Fibroblast of the aortic adventitia (primary cell): ENCODE results near the gene AKAP12. TPM values are rescaled to one million over a fixed set of nuclear protein-coding genes. Genes with fewer than 3 reads are reported as not detected.

Experiments
- DNase-seq: peaks from one replicate; pipeline ENCODE4 v3.0.0-alpha.2; 2010; ENCODE audit warnings: low read depth
- H3K4me3 ChIP-seq: 2 replicates; pipeline ENCODE4 v1.5.1; 2011; ENCODE audit warnings: low read depth, mild to moderate bottlenecking, control low read depth, low read length, moderate library complexity
- CTCF ChIP-seq: IDR thresholded peaks from 2 replicates; pipeline ENCODE4 v1.5.1; 2011; ENCODE audit warnings: mild to moderate bottlenecking, low read length, control low read depth, inconsistent platforms; ENCODE audit not compliant: insufficient read depth
- total RNA-seq: library from RNA; depleted of rRNA; stranded (reverse); fragments of >200 nt; gene quantifications from 2 replicates; pipeline ENCODE4 v1.2.3, GENCODE V29; 2012; ENCODE audit warnings: low replicate concordance

Gene AKAP12
- total RNA-seq, 1 donor, result 196 TPM

DNA sequence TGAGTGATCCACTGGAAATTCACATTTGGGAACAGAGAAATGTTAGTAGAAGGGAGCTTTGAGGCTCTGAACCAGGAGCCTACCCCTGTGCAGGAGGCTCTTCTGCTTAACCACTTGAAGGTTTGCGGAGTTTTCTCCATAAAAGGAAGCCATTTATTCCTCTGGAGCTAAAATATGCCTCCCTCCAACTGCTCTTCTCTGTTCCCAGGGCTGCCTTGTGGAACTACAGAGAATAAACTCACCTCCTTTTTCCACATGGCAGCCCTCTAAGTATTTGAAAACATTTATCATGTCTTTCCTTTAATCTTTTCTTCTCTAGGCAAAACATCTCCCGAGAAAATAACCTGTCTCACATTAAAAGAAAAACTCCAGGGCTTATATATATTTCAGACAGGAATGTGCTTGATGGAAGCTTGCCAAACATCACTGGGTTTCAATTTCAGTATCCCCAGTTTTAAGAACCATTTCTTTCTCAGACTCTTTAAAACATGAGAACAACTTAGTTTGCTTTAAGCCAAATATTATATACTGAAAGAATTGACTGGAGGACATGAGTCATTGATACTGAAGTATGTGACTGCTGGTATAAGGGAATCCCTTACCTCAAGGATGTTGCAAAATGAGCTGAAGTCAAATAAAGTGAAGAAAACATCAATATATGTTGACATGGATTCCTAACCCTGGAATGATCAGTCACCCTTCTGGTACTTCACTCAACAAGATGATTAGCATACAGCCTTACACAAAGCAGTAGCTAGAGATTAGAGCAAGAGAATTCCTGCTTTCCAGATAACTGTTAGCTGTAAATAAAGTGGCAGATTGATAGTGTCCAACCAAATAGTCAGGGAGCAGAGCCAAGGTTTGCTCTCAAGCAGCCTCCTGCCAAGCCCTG lies 77.6 kb downstream of the AKAP12 start:
- no peak overlapping the region for H3K4me3 ChIP-seq
- DNase-seq, result peak; percentile 75
- no peak for TF ChIP-seq CTCF

DNA sequence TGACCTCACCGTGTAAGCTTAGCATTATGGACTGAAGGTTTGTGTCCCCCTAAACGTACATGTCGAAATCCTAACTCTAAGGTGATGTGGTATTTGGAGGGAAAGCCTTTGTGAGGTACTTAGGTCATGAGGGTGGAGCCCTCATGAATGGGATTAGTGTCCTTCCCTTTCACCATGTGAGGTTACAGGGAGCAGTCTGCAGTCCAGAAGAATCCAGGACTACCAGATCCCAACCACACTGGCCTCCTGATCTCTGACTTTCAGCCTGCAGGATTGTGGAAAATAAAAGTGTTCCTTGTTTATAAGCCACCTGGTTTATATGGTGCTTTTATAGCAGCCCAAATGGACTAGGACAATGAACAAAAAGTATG lies 78.2 kb downstream of the AKAP12 start:
- no peak overlapping the region for H3K4me3 ChIP-seq
- no peak for DNase-seq
- no peak for TF ChIP-seq CTCF

GRCh38 chr6:151320140-151320539 lies 80.4 kb downstream of the AKAP12 start:
- TF ChIP-seq CTCF, result no peak
- H3K4me3 ChIP-seq, result no peak overlapping the region

GRCh38 chr6:151321438-151321837 lies 81.7 kb downstream of the AKAP12 start:
- no peak overlapping the region for H3K4me3 ChIP-seq
- no peak for TF ChIP-seq CTCF
- no peak for DNase-seq

More at GRCh38 chr6:151320140-151320539, 80.4 kb downstream of the AKAP12 start:
- no peak for DNase-seq

- no peak for TF ChIP-seq CTCF
- H3K4me3 ChIP-seq, result no peak overlapping the region
- no peak for DNase-seq
Observed at GRCh38 chr6:151322570-151322969, 82.8 kb downstream of the AKAP12 start.

DNA sequence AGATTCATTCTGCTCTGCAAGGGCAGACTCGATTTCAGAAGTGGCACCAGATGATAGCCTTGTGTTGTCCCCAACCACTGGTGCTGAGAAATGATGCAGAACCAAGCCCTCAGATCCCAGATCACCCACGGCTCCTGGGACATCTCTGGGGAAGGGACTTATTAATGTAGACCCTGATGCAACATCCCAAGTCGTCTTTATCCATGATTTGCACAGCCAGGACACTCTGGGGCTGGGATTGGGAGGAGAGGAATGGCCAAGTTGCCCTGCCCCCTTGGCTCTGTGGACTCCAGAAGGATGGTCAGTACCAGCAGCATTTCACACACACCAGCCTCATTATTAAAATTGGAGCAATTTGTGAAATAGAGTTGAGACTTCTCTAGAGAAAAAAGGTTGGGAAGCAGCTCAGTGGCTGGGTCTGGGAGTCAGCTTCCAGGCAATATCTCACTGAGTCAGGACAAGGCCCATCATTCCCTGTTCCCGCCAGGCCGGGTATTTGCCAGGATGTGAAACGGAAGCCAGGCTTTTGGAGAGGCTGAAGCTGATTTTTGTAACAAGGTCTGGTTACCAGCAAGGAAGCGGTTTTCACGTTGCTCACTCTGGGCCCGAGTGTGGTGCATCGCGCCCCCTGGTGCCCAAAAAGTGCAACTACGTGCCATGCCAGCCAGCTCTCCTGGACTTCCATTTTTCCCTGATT lies 84.2 kb downstream of the AKAP12 start:
- DNase-seq, result peak; percentile 95
- H3K4me3 ChIP-seq, result peak overlapping the region; percentile 41
- TF ChIP-seq CTCF, result peak; percentile 95
